ENCODE results near the gene PPM1K. TPM values are rescaled to one million over a fixed set of nuclear protein-coding genes. Genes with fewer than 3 reads are reported as not detected.

PPM1K gene
- total and polyA plus RNA-seq, 2 experiments from 2014 or later = 9.1 to 12.0 TPM

DNA sequence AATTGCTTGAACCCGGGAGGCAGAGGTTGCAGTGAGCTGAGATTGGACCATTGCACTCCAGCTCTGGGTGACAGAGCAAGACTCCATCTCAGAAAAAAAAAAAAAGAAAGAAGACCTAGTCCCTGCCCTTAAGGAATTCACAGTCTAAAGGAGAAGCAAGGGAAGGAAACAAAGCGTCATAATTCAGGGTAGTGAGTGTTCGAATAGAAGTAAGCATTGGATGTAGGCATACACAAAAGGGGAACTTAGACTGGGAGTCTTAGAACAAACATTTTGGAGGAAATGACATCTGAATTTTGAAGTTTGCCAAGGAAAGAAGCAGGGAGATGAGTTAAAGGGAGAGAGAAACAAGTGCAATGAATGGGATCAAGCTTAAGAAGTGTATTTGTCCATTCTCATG lies 32.4 kb downstream of the PPM1K start (continued):
- no peak for TF ChIP-seq JUNB (IDR thresholded peaks at IDR 0.05; ENCODE audit: unreplicated experiment)
- TF ChIP-seq STAT1 (IDR thresholded peaks at IDR 0.05; ENCODE audit: unreplicated experiment) = no peak
- TF ChIP-seq NANOG (IDR thresholded peaks at IDR 0.05; ENCODE audit: borderline replicate concordance) = no peak

DNA sequence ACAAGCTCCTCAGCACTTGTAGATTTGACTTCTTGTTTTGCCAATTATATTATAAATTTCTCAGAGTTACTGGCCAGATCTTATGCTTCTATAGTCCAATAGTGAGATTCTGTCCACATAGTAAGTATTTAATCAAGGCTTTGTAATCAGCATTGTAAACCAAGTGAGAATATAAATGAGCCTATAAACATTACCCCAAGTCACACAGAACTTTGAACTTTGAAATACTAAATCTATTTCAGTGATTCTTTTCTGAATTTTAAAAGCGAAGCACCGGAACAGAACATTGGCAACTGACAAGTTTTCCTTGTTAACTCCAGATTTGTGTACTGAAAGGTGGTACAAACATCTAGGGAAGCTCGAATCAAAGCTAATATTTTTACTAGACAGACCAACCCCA lies 37.2 kb downstream of the PPM1K start:
- peaks cover 4% of the 10 kb centered on the region for H3K27me3 Mint-ChIP-seq (ENCODE audit: insufficient read depth, low read depth, poor library complexity)
- H3K27ac Mint-ChIP-seq = no peak overlapping the region
- peaks cover 3% of the 10 kb centered on the region; the same call in 1 of the 3 replicates for H3K4me1 Mint-ChIP-seq
- ATAC-seq = no peak
- no peak overlapping the region for H3K4me3 Mint-ChIP-seq
- no peak for DNase-seq (ENCODE audit: low spot score)
- Histone ChIP-seq H4K20me1 (replicated peaks; ENCODE audit: insufficient read depth) (no peaks in the 10 kb centered on the region), H3K9me2 (ENCODE audit: insufficient read depth) (no peaks in the 10 kb centered on the region), H3K4me3 (no peak overlapping the region), H3K36me3 (ENCODE audit: insufficient read depth) (no peaks in the 10 kb centered on the region), H3K79me2 (replicated peaks; ENCODE audit: insufficient read depth) (no peaks in the 10 kb centered on the region), H3K27ac (ENCODE audit: low read depth) (no peak overlapping the region), H3F3A (replicated peaks; ENCODE audit: low read depth) (no peaks in the 10 kb centered on the region), H3K4me2 (no peak overlapping the region), H2AFZ (no peak overlapping the region), H3K27me3 (ENCODE audit: insufficient read depth) (no peaks in the 10 kb centered on the region), H3K4me1 (ENCODE audit: insufficient read depth) (no peaks in the 10 kb centered on the region)
- no peaks in the 10 kb centered on the region for H3K9me3 Mint-ChIP-seq
- TF ChIP-seq, protein P1, sequence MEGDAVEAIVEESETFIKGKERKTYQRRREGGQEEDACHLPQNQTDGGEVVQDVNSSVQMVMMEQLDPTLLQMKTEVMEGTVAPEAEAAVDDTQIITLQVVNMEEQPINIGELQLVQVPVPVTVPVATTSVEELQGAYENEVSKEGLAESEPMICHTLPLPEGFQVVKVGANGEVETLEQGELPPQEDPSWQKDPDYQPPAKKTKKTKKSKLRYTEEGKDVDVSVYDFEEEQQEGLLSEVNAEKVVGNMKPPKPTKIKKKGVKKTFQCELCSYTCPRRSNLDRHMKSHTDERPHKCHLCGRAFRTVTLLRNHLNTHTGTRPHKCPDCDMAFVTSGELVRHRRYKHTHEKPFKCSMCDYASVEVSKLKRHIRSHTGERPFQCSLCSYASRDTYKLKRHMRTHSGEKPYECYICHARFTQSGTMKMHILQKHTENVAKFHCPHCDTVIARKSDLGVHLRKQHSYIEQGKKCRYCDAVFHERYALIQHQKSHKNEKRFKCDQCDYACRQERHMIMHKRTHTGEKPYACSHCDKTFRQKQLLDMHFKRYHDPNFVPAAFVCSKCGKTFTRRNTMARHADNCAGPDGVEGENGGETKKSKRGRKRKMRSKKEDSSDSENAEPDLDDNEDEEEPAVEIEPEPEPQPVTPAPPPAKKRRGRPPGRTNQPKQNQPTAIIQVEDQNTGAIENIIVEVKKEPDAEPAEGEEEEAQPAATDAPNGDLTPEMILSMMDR (conservative IDR thresholded peaks at IDR 0.05; ENCODE audit: low read depth in 2 of 2) = no peak
- TF ChIP-seq EZH2 (IDR thresholded peaks at IDR 0.05; ENCODE audit: low read depth, unreplicated experiment) (no peak), CREB1 (CRISPR knock-in tag; IDR thresholded peaks at IDR 0.05; ENCODE audit: low read depth) (no peak), NANOG (IDR thresholded peaks at IDR 0.05; ENCODE audit: borderline replicate concordance) (no peak), STAT1 (IDR thresholded peaks at IDR 0.05; ENCODE audit: unreplicated experiment) (no peak), ZNF114 (CRISPR knock-in tag; IDR thresholded peaks at IDR 0.05) (no peak), EZH2phosphoT487 (IDR thresholded peaks at IDR 0.05; ENCODE audit: unreplicated experiment) (no peak), ZNF331 (CRISPR knock-in tag; IDR thresholded peaks at IDR 0.05; ENCODE audit: low read depth) (no peak), JUNB (IDR thresholded peaks at IDR 0.05; ENCODE audit: unreplicated experiment) (no peak), POLR2AphosphoS5 (IDR thresholded peaks at IDR 0.05; ENCODE audit: low read depth) (no peak)
- TF ChIP-seq, protein P2, sequence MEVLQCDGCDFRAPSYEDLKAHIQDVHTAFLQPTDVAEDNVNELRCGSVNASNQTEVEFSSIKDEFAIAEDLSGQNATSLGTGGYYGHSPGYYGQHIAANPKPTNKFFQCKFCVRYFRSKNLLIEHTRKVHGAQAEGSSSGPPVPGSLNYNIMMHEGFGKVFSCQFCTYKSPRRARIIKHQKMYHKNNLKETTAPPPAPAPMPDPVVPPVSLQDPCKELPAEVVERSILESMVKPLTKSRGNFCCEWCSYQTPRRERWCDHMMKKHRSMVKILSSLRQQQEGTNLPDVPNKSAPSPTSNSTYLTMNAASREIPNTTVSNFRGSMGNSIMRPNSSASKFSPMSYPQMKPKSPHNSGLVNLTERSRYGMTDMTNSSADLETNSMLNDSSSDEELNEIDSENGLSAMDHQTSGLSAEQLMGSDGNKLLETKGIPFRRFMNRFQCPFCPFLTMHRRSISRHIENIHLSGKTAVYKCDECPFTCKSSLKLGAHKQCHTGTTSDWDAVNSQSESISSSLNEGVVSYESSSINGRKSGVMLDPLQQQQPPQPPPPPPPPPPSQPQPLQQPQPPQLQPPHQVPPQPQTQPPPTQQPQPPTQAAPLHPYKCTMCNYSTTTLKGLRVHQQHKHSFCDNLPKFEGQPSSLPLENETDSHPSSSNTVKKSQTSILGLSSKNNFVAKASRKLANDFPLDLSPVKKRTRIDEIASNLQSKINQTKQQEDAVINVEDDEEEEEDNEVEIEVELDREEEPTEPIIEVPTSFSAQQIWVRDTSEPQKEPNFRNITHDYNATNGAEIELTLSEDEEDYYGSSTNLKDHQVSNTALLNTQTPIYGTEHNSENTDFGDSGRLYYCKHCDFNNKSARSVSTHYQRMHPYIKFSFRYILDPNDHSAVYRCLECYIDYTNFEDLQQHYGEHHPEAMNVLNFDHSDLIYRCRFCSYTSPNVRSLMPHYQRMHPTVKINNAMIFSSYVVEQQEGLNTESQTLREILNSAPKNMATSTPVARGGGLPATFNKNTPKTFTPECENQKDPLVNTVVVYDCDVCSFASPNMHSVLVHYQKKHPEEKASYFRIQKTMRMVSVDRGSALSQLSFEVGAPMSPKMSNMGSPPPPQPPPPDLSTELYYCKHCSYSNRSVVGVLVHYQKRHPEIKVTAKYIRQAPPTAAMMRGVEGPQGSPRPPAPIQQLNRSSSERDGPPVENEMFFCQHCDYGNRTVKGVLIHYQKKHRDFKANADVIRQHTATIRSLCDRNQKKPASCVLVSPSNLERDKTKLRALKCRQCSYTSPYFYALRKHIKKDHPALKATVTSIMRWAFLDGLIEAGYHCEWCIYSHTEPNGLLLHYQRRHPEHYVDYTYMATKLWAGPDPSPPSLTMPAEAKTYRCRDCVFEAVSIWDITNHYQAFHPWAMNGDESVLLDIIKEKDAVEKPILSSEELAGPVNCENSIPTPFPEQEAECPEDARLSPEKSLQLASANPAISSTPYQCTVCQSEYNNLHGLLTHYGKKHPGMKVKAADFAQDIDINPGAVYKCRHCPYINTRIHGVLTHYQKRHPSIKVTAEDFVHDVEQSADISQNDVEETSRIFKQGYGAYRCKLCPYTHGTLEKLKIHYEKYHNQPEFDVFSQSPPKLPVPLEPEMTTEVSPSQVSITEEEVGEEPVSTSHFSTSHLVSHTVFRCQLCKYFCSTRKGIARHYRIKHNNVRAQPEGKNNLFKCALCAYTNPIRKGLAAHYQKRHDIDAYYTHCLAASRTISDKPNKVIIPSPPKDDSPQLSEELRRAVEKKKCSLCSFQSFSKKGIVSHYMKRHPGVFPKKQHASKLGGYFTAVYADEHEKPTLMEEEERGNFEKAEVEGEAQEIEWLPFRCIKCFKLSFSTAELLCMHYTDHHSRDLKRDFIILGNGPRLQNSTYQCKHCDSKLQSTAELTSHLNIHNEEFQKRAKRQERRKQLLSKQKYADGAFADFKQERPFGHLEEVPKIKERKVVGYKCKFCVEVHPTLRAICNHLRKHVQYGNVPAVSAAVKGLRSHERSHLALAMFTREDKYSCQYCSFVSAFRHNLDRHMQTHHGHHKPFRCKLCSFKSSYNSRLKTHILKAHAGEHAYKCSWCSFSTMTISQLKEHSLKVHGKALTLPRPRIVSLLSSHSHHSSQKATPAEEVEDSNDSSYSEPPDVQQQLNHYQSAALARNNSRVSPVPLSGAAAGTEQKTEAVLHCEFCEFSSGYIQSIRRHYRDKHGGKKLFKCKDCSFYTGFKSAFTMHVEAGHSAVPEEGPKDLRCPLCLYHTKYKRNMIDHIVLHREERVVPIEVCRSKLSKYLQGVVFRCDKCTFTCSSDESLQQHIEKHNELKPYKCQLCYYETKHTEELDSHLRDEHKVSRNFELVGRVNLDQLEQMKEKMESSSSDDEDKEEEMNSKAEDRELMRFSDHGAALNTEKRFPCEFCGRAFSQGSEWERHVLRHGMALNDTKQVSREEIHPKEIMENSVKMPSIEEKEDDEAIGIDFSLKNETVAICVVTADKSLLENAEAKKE (CRISPR knock-in tag; IDR thresholded peaks at IDR 0.05) = no peak
- TF ChIP-seq, protein P3, sequence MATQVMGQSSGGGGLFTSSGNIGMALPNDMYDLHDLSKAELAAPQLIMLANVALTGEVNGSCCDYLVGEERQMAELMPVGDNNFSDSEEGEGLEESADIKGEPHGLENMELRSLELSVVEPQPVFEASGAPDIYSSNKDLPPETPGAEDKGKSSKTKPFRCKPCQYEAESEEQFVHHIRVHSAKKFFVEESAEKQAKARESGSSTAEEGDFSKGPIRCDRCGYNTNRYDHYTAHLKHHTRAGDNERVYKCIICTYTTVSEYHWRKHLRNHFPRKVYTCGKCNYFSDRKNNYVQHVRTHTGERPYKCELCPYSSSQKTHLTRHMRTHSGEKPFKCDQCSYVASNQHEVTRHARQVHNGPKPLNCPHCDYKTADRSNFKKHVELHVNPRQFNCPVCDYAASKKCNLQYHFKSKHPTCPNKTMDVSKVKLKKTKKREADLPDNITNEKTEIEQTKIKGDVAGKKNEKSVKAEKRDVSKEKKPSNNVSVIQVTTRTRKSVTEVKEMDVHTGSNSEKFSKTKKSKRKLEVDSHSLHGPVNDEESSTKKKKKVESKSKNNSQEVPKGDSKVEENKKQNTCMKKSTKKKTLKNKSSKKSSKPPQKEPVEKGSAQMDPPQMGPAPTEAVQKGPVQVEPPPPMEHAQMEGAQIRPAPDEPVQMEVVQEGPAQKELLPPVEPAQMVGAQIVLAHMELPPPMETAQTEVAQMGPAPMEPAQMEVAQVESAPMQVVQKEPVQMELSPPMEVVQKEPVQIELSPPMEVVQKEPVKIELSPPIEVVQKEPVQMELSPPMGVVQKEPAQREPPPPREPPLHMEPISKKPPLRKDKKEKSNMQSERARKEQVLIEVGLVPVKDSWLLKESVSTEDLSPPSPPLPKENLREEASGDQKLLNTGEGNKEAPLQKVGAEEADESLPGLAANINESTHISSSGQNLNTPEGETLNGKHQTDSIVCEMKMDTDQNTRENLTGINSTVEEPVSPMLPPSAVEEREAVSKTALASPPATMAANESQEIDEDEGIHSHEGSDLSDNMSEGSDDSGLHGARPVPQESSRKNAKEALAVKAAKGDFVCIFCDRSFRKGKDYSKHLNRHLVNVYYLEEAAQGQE (IDR thresholded peaks at IDR 0.05; ENCODE audit: unreplicated experiment) = no peak
- no peaks in the 10 kb centered on the region for H3K36me3 Mint-ChIP-seq (ENCODE audit: low read depth)

Measured in GM23338 (cell line).